GM23338 (cell line): ENCODE results near the gene IDS. TPM values are rescaled to one million over a fixed set of nuclear protein-coding genes. Genes with fewer than 3 reads are reported as not detected.

Experiments
- polyA plus RNA-seq: library from polyadenylated mRNA; unstranded; fragments of >200 nt; fragmentation: Nextera tagmentation; extraction: Ambion mirVana; gene quantifications from 2 replicates; pipeline ENCODE4 v1.2.1, GENCODE V29; 2016
- total RNA-seq: library from RNA; depleted of rRNA; stranded (reverse); fragments of >200 nt; shearing (Covaris generic); gene quantifications from 2 replicates; pipeline ENCODE4 v1.2.3, GENCODE V29; 2014; rRNA removed

Gene IDS
- total and polyA plus RNA-seq, 2 experiments from 2014 or later = 8.2 to 12.3 TPM

Other genes starting within 250 kb of the IDS start
- gene EOLA1, start 35.7 kb upstream of the IDS start, total RNA-seq = 2.5 and 4.0 TPM in 2 replicates
- gene EOLA1, start 35.7 kb upstream of the IDS start, polyA plus RNA-seq = 2.6 and 3.3 TPM in 2 replicates
- gene HSFX3, start 44.6 kb upstream of the IDS start, total RNA-seq = not detected in 2 replicates
- not detected in 2 replicates for gene HSFX3, start 44.6 kb upstream of the IDS start, polyA plus RNA-seq
- gene MAGEA9B, start 82.2 kb upstream of the IDS start, total RNA-seq = 0.52 TPM in 1 of 2 replicates, not detected in the other
- gene MAGEA9B, start 82.2 kb upstream of the IDS start, polyA plus RNA-seq = not detected in 2 replicates
- not detected in 2 replicates for gene HSFX2, start 90.0 kb upstream of the IDS start, total RNA-seq
- gene HSFX2, start 90.0 kb upstream of the IDS start, polyA plus RNA-seq = 0.26 and 0.29 TPM in 2 replicates
- gene TMEM185A, start 126.5 kb upstream of the IDS start, total RNA-seq = 16.7 and 18.1 TPM in 2 replicates
- 9.3 and 14.1 TPM in 2 replicates for gene TMEM185A, start 126.5 kb upstream of the IDS start, polyA plus RNA-seq
- not detected in 2 replicates for gene MAGEA11, start 206.8 kb upstream of the IDS start, total RNA-seq
- gene MAGEA11, start 206.8 kb upstream of the IDS start, polyA plus RNA-seq = 0.12 TPM in 1 of 2 replicates, not detected in the other